ENCODE results near the gene NOTCH3. TPM values are rescaled to one million over a fixed set of nuclear protein-coding genes. Genes with fewer than 3 reads are reported as not detected.

The NOTCH3 gene
- total and polyA plus RNA-seq, 2 of the 8 experiments (the other 6 are each of a cell fraction or from before 2014, with no cell fraction given) = 37.5 to 107 TPM

- TF ChIP-seq CHD7 (IDR thresholded peaks at IDR 0.05; ENCODE audit: insufficient replicate concordance, low read length) (no peak), BCL11A (IDR thresholded peaks at IDR 0.05; ENCODE audit: low read depth in 2 of 2, low read length in 2 of 2) (no peak), POU5F1 (IDR thresholded peaks at IDR 0.05; ENCODE audit: low read depth, low read length) (no peak), TEAD4 (IDR thresholded peaks at IDR 0.05; ENCODE audit: low read depth, low read length) (no peak), ATF2 (IDR thresholded peaks at IDR 0.05; ENCODE audit: low read length) (no peak), EGR1 (IDR thresholded peaks at IDR 0.05; ENCODE audit: borderline replicate concordance, low read depth, low read length) (no peak), ATF3 (IDR thresholded peaks at IDR 0.05; ENCODE audit: insufficient read depth, low read depth, low read length) (no peak)
Observed at GRCh38 chr19:15116856-15117255, 83.9 kb downstream of the NOTCH3 start (continued).

Data from H1 (cell line).